ENCODE results near the gene ALDH3A2. TPM values are rescaled to one million over a fixed set of nuclear protein-coding genes. Genes with fewer than 3 reads are reported as not detected.

ALDH3A2 gene
- total RNA-seq, 1 donor from 2014 or later, result 115 TPM

GRCh38 chr17:19650826-19651225, 2.3 kb downstream of the ALDH3A2 start:
- H3K4me1 ChIP-seq, result peaks cover 54% of the 10 kb centered on the region
- H3K4me3 ChIP-seq, result peak overlapping the region; percentile 93
- no peaks in the 10 kb centered on the region for H3K9me3 ChIP-seq
- TF ChIP-seq CTCF (IDR thresholded peaks at IDR 0.05), result no peak
- no peak overlapping the region for H3K27ac ChIP-seq
- no peaks in the 10 kb centered on the region for H3K27me3 ChIP-seq (ENCODE audit: low read depth)
- DNase-seq, result no peak
- no peak for ATAC-seq
- intact Hi-C loops (cut with DNase I), result no loop called here
- peaks cover 31% of the 10 kb centered on the region for H3K36me3 ChIP-seq

DNA sequence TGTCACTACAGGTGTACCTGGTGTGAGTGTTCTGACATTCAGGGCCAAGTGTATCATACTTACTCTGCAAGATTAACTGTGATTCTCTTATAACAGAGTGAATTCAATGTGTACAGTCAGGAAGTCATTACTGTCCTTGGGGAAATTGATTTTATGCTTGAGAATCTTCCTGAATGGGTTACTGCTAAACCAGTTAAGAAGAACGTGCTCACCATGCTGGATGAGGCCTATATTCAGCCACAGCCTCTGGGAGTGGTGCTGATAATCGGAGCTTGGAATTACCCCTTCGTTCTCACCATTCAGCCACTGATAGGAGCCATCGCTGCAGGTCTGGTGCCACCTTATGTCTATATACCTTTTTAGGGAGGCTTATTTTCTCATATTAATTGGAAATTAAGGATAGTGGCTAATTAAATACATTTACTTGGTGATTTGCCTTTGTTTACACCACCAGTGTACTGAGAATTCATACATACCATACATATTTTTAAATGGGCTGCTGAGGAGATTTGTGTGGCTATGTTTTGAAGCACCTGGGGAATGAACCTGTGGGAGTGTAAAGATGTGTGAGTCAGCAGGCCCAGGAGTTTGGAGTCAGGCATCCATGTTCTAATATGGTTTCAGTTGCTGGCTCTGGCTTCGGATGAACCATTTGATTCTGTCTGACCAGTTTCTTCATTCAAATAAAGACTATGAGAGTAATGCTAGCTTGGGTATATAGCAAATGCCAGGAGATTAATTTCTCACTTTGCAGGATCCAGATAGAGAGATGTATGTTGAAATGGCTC, 3.1 kb downstream of the ALDH3A2 start:
- Histone ChIP-seq H3K36me3 (peaks cover 40% of the 10 kb centered on the region), H3K4me1 (peaks cover 53% of the 10 kb centered on the region), H3K27me3 (ENCODE audit: low read depth) (no peaks in the 10 kb centered on the region), H3K9me3 (no peaks in the 10 kb centered on the region), H3K27ac (no peak overlapping the region), H3K4me3 (peak overlapping the region; percentile 93)
- no peak for DNase-seq
- TF ChIP-seq CTCF (IDR thresholded peaks at IDR 0.05), result no peak
- intact Hi-C loops (cut with DNase I), result no loop called here
- no peak for ATAC-seq

DNA sequence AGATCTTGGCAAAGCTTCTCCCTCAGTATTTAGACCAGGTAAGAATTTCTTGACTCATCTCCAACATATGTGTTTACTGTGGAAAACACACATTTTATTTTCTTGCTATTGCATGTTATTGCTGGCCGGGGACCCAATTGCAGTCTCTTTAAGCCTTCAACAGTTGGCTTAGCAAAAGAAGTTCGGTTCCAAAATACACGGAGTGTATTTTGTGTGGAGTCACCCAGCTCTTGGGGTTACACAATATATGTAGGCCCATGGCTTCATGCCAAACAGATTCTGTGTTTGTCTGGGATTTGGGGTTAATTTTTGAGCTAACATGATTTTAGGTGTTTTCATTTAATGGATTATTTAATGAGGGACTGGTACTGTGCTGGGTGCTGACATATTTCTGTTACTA, 4.0 kb downstream of the ALDH3A2 start:
- no peak for DNase-seq
- intact Hi-C loops (cut with DNase I), result no loop called here
- Histone ChIP-seq H3K4me3 (no peak overlapping the region), H3K4me1 (peaks cover 43% of the 10 kb centered on the region), H3K27ac (no peak overlapping the region), H3K9me3 (no peaks in the 10 kb centered on the region), H3K36me3 (peaks cover 49% of the 10 kb centered on the region), H3K27me3 (ENCODE audit: low read depth) (no peaks in the 10 kb centered on the region)
- no peak for ATAC-seq
- TF ChIP-seq CTCF (IDR thresholded peaks at IDR 0.05), result no peak

DNA sequence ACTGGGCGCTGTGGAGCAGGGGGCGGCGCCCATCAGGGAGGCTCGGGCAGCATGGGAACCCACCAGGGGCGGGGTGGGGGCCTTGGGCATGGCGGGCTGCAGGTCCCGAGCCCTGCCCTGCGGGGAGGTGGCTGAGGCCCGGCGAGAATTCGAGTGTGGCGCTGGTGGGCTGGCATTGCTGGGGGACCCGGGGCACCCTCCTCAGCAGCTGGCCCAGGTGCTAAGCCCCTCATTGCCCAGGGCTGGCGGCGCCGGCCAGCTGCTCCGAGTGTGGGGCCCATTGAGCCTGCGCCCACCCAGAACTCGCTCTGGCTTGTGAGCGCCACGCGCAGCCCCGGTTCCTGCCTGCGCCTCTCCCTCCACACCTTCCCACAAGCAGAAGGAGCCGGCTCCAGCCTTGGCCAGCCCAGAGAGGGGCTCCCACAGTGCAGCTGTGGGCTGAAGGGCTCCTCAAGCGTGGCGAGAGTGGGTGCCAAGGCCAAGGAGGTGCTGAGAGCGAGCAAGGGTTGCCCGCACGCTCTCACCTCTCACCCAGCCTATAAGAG, 5.9 kb downstream of the ALDH3A2 start:
- H3K36me3 ChIP-seq, result peaks cover 65% of the 10 kb centered on the region
- DNase-seq, result no peak

GRCh38 chr17:19654896-19655295, 6.3 kb downstream of the ALDH3A2 start:
- DNase-seq, result no peak
- H3K27me3 ChIP-seq (ENCODE audit: low read depth), result no peaks in the 10 kb centered on the region
- no peak for TF ChIP-seq CTCF (IDR thresholded peaks at IDR 0.05)
- H3K4me1 ChIP-seq, result peaks cover 42% of the 10 kb centered on the region
- H3K36me3 ChIP-seq, result peaks cover 66% of the 10 kb centered on the region
- intact Hi-C loops (cut with DNase I), result no loop called here
- no peak overlapping the region for H3K4me3 ChIP-seq
- no peak overlapping the region for H3K27ac ChIP-seq
- no peak for ATAC-seq
- no peaks in the 10 kb centered on the region for H3K9me3 ChIP-seq

More for the DNA sequence above, 5.9 kb downstream of the ALDH3A2 start:
- ATAC-seq, result no peak
- intact Hi-C loops (cut with DNase I), result no loop called here
- peaks cover 44% of the 10 kb centered on the region for H3K4me1 ChIP-seq
- H3K27ac ChIP-seq, result no peak overlapping the region
- H3K9me3 ChIP-seq, result no peaks in the 10 kb centered on the region
- no peak overlapping the region for H3K4me3 ChIP-seq
- no peaks in the 10 kb centered on the region for H3K27me3 ChIP-seq (ENCODE audit: low read depth)
- no peak for TF ChIP-seq CTCF (IDR thresholded peaks at IDR 0.05)
